Activated CD8-positive, alpha-beta memory T cell treated with anti-CD3 and anti-CD28 coated beads for 24 hours (primary cell): ENCODE data around the gene NRP2.

ENCODE experiments used
- DNase-seq: peaks from one replicate; pipeline ENCODE4 v3.0.0-alpha.2; 2020

NRP2 gene, protein sequence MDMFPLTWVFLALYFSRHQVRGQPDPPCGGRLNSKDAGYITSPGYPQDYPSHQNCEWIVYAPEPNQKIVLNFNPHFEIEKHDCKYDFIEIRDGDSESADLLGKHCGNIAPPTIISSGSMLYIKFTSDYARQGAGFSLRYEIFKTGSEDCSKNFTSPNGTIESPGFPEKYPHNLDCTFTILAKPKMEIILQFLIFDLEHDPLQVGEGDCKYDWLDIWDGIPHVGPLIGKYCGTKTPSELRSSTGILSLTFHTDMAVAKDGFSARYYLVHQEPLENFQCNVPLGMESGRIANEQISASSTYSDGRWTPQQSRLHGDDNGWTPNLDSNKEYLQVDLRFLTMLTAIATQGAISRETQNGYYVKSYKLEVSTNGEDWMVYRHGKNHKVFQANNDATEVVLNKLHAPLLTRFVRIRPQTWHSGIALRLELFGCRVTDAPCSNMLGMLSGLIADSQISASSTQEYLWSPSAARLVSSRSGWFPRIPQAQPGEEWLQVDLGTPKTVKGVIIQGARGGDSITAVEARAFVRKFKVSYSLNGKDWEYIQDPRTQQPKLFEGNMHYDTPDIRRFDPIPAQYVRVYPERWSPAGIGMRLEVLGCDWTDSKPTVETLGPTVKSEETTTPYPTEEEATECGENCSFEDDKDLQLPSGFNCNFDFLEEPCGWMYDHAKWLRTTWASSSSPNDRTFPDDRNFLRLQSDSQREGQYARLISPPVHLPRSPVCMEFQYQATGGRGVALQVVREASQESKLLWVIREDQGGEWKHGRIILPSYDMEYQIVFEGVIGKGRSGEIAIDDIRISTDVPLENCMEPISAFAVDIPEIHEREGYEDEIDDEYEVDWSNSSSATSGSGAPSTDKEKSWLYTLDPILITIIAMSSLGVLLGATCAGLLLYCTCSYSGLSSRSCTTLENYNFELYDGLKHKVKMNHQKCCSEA

DNA sequence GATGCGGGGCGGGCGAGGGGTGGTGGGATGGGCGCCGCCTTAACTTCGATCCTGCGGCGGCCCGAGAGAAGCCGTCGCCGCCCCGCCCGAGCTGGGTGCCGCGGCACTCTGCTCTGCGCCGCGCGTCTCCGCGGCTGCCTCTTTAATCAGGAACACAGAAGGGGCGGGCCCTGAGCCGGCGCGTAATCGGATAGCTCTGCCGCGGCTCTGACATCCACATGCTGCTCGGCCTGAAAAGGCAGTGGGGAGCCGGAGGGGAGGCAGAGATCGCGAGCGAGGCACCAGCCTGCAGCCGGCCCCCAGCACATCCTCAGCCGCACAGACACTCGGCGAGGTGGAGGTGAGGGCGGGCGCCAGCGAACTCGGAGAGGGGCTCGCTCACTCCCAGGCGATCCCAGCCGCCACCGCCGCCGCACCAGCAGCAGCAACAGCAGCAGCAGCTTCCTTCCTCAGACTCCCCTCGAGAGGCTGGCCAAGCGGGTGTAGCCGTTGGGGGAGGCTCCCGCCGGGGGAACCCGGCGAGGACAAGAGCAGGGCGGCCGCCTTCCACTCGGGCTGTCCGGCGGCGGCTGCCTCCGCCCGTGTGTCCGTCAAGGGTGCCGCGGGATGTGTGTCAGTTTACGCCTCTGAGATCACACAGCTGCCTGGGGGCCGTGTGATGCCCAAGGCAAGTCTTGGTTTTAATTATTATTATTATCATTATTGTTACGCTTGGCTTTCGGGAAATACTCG, at the start of gene NRP2:
NRP2 (plus strand) TSS at position 263 of the 732 bp plus-strand sequence. CDS start 790 bp downstream, outside the sequence.
- DNase-seq: peak; percentile 70

DNA sequence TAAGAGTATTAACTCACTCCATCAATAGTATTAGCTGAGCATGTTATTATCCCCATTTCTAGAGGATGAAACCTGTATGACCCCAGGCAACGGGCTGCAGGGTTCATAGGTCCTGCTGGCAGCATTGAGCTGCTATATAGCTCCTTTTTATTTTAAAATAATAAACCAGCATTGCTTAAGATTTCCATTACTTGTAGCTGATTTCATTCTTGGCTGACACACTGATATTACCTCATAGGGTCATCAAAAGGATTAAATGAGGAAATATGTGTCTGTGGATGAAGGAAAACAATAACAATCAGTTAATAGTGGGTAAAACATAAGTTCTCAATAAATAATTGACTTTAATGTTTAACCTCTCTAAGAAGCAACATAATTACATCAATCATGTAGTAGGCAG, 48.3 kb upstream of the NRP2 start:
- DNase-seq: no peak

DNA sequence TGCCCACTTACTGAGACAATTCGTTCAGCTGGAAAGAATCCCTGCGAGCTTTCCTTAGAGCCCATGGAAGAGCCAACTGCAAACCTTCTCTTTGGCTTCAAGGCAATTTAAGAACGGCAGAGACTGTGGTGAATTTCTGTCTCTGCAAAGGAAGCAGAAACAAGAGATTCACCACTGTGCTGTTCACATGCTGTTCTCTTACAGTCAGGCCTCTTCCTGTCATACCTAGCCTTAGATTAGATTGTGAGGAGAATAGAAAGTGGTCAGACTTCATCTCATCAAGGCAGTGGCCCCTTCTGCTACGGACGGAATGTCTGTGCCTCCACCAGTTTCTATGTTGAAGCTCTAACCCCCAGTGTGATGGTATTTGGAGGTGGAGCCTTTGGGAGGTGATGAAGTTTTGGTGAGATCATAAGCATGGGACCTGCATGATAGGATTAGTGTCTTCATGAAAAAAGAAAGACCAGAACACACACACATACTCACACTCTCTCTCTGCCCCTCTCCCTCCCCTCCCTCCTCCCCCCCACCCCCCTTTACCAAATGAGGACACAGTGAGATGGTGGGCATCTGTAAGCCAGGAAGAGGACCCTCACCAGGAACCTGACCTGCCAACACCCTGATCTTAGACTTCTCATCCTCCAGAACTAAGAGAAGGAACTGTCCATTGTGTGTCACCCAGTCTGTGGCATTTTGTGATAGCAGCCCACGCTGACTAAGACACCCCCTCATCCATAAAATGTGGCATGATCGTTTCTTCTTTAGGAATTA, 45.6 kb upstream of the NRP2 start:
- no peak for DNase-seq

DNA sequence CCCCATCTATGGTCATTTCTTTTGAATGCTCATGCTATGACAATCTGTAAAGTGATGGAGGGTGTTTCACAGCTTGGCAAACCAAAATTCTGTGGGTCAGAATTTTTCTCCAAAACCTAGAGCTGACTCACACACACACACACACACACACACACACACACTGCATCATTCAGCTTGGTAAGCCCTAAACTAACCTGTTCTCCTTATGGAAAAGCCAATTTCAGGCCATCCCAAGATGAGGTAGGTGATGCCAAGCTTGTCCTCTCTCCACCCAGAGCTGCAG, 45.0 kb upstream of the NRP2 start:
- DNase-seq: no peak

DNA sequence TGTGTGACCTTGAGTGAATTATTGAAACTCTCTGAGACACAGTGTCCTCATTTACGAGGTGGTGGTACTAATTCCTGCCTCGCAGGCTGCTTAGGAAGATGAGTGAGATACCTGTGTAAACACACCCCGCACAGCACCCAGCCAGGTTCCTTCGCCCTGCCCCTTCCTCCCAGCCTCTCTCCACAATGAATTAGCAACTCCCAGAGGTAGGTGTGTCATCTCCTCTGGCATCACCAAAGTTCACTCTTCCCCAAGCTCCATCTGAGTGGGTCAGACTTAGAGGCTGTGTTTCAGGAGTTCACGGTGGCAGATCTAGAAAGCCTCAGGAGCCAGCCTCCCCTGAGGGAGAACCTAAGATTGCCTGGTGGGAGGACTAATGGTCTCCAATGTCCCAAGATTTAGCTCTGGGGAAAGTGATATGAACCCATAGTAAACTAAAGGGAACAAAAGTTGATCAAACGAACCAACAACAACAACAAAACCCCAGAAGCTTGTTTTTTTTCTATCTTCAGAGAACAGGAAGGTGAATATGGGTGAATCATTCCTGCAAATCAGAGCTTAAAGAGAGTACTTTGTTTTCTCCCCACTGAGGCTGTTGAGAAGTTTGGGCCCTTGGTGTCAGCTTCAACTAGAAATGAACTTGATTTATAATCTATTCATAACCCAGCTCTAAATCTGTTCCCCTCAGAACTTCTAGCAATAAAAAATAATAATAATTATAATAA, 44.4 kb upstream of the NRP2 start:
- no peak for DNase-seq

DNA sequence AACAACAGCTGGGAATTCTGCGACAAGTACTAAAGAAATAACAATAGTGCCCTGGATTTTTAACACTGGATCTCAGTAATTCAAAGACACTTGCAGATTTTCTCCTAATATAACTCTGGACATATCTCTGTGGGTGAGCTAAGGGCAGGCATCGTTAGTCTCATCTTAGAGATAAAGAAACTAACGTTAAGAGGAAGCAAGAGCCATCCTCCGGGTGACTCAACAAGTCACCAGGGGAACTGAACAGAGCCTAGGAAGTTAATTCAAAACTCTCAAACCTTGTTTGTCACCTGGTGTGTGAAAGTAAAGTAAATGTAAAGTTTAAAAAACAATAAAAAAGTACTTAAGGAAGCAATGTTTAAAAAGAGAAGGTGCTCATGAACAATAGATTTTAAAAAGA, 41.6 kb upstream of the NRP2 start:
- DNase-seq: no peak

DNA sequence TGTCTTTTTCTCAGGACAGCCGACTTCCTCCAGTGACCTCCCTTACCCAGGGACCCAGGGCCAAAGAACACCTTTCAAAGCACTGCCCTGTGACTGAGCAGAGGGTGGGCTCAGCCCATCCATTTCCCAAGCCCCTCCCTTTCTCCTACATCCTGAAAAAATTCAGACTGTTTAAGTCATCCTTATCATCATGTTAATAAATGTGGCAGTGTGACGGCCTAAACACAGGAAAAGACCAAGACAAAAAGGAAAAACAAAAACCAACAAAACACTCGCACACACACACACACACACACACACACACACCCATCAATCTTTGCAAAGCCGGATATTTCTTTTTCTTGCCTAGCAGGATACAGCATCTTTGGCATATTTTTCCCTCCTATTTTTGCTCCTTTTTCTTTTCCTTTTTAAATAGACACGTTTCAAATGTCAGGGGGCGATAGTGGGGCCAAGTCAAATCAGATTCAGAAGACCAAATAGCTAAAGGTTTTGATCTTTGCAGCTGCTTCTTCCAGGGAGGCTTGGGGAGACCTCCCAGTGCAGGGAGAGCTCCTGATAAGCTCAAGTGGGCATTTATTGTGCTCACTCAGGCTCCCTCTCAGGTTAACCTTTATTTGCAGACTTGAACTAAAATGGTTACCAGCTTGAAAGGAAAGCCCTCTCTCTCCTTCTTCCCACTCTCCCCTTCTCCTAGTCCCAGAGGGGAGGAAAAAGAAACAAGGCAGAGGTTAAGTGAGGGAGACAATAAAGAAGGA, 39.5 kb upstream of the NRP2 start:
- no peak for DNase-seq

DNA sequence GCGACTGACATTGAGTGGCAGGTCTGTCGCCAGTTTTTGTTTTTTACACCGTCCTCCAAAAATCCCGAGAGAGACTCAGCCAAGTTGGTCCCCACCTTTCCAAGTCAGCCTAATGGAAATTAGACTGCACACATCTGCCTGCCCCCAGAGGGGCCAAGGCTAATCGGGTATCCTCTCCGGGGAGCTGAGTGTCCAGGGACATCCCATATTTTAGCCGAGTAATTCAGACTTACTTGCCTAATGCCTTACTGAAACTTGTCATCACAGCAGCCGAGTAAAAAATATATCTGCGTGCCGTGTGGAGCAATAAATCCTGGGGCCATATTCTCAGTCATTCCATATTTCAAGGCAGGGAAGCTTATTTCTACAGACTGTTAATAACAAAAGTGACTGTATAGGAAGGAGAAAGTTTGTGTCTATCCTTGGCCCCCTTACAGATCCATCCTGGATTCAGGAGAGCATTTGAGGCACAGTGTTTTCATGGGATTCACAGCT, 38.9 kb upstream of the NRP2 start:
- DNase-seq: no peak

DNA sequence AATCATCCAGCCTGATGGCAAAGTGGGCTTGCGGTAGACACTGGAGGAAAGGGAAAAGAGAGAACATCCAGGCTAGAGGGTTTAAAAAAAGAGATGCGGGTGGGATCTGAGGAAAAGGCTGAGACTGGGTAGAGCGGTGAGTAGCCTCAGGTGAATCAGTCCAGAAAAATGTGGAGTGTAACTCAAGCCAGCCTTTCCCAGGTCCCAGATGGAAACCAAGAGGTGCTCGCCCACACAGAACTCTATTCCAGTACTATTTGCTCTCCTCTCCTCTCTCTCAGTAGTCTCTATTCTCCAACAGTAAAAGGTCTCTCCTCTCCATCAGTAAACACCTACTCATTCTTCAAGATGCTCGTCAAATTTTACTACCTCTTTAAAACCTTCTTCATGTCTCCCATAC, 38.3 kb upstream of the NRP2 start:
- DNase-seq: no peak

DNA sequence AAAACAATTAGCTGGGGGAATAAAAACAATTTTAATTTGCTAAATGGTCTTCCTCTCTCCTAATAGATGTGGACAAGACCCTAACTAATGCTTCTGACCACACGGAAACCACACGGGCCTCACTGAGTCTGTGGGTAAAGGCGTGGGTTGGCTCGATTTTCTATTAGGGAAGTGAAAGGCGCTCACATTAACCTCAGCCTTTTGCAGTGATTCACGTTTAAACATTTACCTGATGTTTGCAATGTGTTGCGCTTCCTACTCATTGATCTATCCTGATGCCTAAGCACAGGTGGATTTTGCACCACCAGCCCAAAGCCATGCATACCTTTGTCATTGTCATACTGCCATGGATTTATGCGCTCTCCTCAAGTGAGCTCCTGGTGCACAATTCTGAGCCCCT, 35.6 kb upstream of the NRP2 start:
- DNase-seq: no peak

DNA sequence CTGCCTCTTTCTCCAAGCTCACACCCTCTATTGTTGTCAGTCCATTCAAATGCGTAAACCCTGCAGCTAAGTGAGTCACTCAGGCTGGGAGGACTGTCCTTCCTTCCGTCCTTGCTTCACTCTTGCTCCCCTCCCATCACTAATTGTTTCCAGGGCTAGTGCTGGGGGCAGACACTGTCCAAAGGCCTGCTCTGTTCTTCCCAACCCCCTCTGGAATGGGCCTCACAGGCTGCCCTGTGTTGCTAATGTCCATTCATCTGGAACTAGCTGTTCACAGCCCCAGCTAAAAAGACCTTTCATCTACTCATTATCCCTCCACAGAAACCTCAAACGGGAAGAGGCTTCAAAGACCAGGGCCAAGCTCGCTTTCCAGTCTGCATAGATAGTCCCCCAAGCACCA, 31.9 kb upstream of the NRP2 start:
- no peak for DNase-seq

DNA sequence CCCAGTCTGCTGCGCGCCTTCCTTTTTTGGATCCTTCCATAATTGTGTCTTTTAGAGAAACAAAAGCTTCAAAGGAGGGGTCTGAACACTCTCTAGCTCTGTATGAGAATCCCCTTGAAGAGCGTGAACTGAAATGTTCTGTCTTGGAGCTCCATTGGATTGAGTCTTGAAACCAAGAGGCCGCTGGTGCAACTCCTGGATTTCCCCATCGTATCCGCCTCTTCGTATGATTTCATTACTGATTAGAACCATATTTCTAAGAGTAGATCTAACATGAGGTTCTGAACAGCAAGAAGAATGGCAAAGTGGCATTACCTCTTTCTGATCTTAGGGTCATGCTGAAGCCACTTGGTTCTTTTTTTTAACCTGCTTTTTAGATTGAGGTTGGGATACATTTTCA, 31.4 kb upstream of the NRP2 start:
- no peak for DNase-seq

DNA sequence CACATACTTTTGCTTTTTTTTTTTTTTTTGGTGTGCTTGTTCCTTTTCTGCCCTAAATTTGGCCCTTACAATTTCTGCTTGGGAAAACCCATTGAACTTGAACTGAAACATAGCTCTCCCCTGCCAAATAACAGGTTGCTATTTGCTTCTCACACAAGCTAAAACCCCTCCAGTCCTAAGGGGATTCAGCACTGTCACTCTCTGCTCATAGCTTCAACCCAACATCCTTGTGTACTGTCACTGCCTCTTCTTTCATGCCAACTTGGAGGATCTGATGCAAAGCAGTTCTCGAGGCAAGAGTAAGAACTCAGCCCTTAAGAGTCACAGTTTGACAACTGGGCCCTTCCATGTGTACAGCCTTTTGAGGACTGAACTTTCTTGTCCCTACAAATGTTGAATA, 30.6 kb upstream of the NRP2 start:
- DNase-seq: no peak

DNA sequence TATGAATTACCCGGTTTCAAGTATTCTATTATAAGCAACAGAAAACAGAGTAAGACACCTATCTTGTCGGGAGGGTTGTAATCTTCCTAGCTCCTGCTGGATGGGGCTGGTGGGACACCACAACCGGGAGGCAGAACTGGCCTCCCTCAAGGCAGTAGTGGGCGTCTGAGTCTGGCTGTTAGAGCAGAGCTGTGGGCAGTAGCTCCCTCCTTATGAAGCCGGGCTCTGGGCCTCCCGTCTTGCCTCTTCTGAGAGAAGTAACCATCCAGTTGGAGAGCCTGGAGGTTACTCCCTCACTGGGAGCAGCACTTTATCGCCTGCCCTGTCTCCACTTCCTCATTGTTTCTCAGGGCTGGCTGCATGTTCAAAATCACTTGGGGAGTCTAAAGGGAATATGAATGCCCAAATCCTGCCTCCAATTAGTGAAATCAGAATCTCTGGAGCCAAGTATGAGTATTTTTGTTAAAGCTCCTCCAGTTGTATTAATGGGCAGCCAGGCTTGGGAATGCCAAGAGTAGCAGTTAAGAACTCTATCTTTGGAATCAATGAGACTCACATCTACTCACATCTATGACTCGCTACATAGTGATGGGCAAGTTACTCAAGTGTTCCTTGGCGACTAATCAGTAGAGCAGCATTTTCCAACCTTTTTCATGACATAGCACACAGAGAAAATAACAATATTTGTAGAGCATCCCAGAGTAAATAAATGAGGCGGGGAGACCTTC, 27.3 kb upstream of the NRP2 start:
- DNase-seq: no peak

DNA sequence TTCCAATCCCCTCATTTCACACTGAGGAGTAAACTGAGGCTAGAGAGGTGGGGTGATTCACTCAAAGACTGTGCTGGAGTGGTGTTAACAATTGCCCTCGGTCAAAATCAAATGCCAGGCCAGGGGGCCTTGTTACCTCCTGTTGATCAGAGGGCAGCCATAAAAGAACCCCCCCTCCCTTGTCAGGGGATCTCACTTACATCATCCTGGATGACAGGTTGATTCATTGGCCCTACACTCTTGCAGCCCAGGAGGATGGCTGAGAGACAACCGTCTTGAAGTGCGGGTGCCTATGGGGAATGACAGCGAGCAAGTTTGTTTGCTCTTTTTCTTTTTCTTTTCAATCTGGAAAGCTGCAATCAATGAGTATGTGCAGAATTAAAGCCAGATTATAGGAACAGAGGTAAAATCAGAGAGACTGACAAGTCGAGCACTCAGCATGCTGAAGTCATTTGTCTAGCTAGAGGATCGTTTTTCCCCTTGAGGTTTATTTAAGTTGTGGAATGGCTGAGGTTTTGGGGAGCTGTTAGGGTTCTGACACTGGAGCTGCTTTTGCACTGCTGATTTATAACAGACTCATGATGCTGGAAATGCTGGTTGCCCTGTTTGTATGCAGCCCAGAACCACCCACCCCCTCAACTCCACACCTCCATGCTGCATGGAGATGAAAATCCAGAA, 26.4 kb upstream of the NRP2 start:
- DNase-seq: no peak

DNA sequence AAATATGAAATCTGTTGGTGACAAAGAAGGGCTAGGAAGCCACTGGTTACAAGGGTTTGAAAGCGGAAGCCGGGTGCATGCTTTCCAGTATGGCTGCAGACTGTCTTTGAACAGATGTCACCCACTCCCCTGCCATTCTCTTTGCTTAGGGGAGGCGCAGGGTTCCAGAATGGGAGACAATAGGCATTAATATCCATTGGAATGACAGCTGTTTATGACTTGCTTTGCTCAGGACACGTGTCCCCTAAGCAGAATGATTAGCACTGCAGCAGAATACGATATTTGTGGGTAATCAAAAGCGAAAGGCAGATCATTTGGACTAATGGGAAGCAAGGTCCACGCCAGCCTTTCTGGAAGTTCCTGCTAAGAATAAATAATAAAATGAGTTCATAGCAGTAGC, 25.8 kb upstream of the NRP2 start:
- DNase-seq: no peak

DNA sequence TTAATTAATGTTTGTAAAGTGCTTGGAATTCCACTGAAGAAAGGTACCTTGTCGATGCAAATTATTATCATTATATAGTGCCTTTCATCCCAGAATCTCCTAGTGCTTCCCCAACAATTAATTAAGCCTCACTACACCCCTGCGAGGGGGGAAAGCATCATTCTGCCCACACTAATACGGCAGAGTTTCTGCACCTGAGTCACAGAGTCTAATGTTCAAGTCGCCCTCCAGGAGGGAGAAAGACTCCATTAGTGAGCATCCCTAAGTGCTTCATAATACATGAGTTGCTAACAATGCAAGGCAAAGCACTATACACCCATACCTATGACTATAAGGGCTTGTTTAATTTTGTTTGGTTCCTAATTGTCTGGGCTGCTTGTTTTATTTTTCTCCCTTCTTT, 25.4 kb upstream of the NRP2 start:
- DNase-seq: no peak

DNA sequence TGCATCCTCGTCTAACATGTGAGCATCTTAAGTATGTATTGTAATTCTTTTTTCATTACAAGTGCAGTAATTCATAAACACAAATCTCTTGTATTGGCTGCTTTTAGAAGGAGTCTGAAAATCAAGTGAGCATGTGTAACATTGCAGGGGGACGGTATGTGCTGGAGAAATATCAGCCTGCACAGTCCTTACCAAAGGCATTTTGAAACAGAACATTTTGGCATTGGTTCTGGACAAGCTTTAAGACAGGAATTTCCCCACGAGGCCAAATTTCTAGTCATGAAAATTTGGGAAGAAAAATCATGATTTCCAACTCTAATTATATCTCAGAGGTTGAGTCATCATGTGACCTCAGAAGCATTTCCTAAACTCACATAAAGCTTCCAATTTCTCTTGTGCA, 24.7 kb upstream of the NRP2 start:
- no peak for DNase-seq

DNA sequence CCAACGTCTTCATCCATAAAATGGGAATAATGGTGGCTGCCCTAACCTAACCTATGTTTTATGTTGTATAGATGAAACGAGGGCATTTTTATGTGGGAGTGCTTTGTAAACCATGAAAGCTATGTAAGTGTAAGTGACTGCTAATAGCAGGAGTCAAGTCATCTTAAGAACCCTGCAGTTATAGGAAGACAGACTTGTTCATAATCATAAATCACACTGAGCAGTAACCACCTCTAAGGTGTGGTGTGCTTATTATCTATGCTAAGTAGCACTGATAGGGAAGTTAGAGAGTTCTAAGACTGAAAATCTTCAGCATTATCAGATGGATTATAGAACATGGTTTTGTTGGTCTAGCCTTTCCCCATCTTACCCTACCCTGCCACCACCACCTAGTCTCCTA, 24.2 kb upstream of the NRP2 start:
- DNase-seq: no peak

DNA sequence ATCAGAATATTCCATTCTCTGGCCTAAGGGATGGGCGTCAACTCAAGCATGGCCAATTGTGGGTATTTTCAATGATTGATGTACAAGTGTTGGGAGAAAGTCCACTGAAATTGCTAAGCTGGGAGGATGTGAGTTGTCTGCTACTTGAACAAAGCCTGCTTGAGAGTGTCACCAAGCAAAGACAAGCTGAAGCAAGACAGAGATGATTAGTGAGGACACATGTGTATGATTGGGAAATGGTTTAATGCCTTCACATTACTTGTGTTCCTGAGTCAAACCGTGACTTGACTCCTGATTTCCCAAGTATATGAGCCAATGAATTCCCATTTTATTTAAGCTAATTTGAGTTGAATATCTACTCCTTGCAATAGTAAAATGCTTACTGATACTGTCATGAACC, 23.7 kb upstream of the NRP2 start:
- DNase-seq: no peak
